ENCODE data around the gene LUC7L.

DNA sequence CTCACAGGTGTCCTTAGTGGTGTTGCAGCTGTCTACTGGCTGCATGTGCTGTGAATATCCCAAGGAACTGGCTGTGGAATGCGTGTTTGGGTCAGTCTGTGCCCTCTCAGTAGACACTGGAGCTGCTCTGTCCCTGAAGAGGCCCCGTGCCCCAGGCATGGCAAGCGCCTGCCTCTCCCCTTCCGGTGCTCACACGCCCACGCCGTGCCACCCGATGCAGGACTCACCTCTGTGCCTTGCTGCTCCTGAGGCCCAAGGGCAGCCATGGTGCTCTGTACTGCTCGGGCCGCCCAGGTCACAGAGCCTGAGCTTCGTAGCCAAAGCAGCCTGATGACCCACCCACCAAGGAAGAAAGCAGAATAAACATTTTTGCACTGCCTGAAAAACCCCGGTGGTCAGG is 36.5 kb upstream of the LUC7L start:
- TF ChIP-seq, protein P1, sequence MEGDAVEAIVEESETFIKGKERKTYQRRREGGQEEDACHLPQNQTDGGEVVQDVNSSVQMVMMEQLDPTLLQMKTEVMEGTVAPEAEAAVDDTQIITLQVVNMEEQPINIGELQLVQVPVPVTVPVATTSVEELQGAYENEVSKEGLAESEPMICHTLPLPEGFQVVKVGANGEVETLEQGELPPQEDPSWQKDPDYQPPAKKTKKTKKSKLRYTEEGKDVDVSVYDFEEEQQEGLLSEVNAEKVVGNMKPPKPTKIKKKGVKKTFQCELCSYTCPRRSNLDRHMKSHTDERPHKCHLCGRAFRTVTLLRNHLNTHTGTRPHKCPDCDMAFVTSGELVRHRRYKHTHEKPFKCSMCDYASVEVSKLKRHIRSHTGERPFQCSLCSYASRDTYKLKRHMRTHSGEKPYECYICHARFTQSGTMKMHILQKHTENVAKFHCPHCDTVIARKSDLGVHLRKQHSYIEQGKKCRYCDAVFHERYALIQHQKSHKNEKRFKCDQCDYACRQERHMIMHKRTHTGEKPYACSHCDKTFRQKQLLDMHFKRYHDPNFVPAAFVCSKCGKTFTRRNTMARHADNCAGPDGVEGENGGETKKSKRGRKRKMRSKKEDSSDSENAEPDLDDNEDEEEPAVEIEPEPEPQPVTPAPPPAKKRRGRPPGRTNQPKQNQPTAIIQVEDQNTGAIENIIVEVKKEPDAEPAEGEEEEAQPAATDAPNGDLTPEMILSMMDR (optimal IDR thresholded peaks at IDR 0.05 in 1 of 3, IDR thresholded peaks at IDR 0.05 in 1 of 3, conservative IDR thresholded peaks at IDR 0.05 in 1 of 3; ENCODE audit: extremely low read depth in 1 of 3, insufficient read depth in 2 of 3, low read length in 3 of 3): no peak
- TF ChIP-seq EZH2 (IDR thresholded peaks at IDR 0.05; ENCODE audit: low read length): no peak

Measured in keratinocyte (primary cell).